Uterus (tissue), 4 donors: Measurements from ENCODE around the gene VIPR2. TPM values are rescaled to one million over a fixed set of nuclear protein-coding genes. Genes with fewer than 3 reads are reported as not detected.

Experiments
- DNase-seq, 2 donors: peaks; one replicate each; pipeline ENCODE4 v3.0.0-alpha.2; 2019 to 2020
- H3K27ac ChIP-seq, 2 donors: fragments of 200-600 bp; sonication (generic); 1 replicate in 1 of 2; 2 replicates in 1 of 2; pipeline ENCODE4 v1.5.1; 2016 to 2018
- H3K27me3 ChIP-seq, 2 donors: fragments of 200-600 bp; sonication (generic); one replicate each; pipeline ENCODE4 v1.5.1; 2018 to 2019; ENCODE audit warnings: control low read depth in 1 of 2
- H3K36me3 ChIP-seq, 2 donors: fragments of 200-600 bp; sonication (generic); one replicate each; pipeline ENCODE4 v1.5.1; 2019; ENCODE audit warnings: control low read depth in 1 of 2
- H3K4me1 ChIP-seq, 2 donors: fragments of 200-600 bp; sonication (generic); one replicate each; pipeline ENCODE4 v1.5.1; 2018 to 2019; ENCODE audit warnings: control low read depth in 1 of 2
- H3K4me3 ChIP-seq, 2 donors: fragments of 200-600 bp; sonication (generic); 1 replicate in 1 of 2; 2 replicates in 1 of 2; pipeline ENCODE4 v1.5.1; 2018 to 2019; ENCODE audit warnings: mild to moderate bottlenecking in 1 of 2
- H3K9me3 ChIP-seq, 2 donors: fragments of 200-600 bp; sonication (generic); one replicate each; pipeline ENCODE4 v1.5.1; 2019; ENCODE audit warnings: control low read depth in 1 of 2
- CTCF ChIP-seq, 4 experiments: fragments of 200-600 bp in 2 of 4; fragments of 450-650 bp in 2 of 4; sonication (generic) in 2 of 4; IDR thresholded peaks; one replicate each; pipeline ENCODE4 v1.5.1; 2016 to 2019; ENCODE audit warnings: antibody characterized with exemption in 4 of 4, mild to moderate bottlenecking in 2 of 4, moderate library complexity in 1 of 4
- POLR2A ChIP-seq, 2 donors: fragments of 450-650 bp; IDR thresholded peaks; one replicate each; pipeline ENCODE4 v1.6.1; 2016; ENCODE audit warnings: antibody characterized with exemption in 2 of 2, mild to moderate bottlenecking in 1 of 2, moderate library complexity in 1 of 2
- intact Hi-C: fragments of 100-400 bp; cut with DNase I; formaldehyde crosslinking; loops from one replicate; pipeline ENCODE4 v1.15.1; 2023; ENCODE audit warnings: low total_unique reads
- total RNA-seq, 4 donors: library from RNA; depleted of rRNA in 3 of 4; stranded (reverse); fragments of >200 nt in 3 of 4; gene quantifications; one replicate each; pipeline versions ENCODE4 v1.1.0 to v1.2.4, GENCODE V29; 2014 to 2023
- donor health status: DM: yes; HTN: yes; CAD: no.

The VIPR2 gene
- total RNA-seq, 4 donors from 2014 or later = 3.1 to 9.8 (median 4.5) TPM

DNA sequence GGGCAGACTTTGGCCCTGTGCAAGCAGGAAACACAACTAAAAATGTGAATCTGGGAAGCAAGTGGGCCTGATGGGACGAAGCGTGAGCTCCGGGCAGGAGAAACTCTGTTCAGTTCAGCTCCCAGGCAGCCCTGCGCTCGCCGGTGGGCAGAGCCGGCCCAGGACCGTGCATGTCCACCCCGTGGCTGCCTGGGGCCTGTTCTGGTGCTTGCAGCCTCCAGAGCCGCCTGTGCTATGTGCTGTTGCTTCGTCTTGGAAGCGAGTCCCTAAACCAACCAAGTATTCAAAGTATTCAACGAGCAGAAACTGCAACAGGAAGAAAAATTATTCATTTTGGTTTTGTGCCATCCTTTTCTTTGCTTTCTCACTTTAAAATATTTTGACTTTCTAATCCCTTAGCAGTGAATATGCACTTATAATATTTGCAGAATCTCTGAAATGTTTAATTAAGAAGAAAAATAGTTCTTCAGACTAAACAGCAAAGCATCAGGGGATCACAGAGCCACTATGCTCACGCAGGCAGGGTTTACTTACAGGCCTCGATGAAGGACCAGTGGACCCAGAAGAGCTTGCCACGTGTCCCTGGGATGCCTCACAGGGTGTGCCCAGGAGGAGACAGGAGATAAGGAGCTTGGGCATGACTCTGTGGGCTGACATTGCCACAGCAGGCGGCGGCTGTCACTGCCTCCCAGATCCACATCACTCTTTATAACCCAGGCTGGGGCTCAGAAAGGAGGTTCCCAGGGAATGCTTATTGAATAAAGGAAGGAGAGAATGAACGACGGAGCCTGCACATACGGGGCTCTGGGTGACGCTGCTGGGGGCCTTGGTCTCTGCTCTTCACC, 45.6 kb downstream of the VIPR2 start:
- peak; percentile 8 to 34 (median 17) for TF ChIP-seq CTCF (IDR thresholded peaks at IDR 0.05)
- TF ChIP-seq POLR2A (IDR thresholded peaks at IDR 0.05) = no peak
- H3K36me3 ChIP-seq = no peaks in the 10 kb centered on the region
- H3K4me1 ChIP-seq = peaks cover 0 to 4% of the 10 kb centered on the region in 2 donors
- intact Hi-C loops = no loop called here
- no peaks in the 10 kb centered on the region for H3K27me3 ChIP-seq
- no peak overlapping the region for H3K4me3 ChIP-seq
- H3K27ac ChIP-seq = peak overlapping the region; percentile 61 to 78
- DNase-seq = peak; percentile 57 to 59
- no peaks in the 10 kb centered on the region for H3K9me3 ChIP-seq

DNA sequence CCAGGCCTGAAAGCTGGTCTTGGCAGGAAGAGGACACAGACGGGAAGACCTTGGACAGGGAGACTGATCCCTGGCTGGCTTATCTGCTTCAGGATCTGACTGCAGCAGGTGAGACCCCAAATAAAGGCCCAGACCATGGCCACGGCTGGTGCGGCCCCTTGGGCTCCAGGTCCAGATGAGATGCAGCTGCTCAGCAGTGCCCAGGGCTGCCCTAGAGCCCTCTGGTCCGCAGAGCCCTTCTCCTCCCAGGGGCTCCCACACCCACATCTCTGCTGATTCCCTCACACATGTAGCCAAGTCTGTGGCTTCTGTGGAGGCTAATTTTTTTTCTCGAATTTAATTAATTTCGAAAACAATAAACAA, 46.3 kb downstream of the VIPR2 start:
- Histone ChIP-seq H3K27ac (peak overlapping the region; percentile 61 to 78), H3K4me3 (no peak overlapping the region), H3K27me3 (no peaks in the 10 kb centered on the region), H3K4me1 (peaks cover 0 to 4% of the 10 kb centered on the region in 2 donors), H3K9me3 (no peaks in the 10 kb centered on the region), H3K36me3 (no peaks in the 10 kb centered on the region)
- no peak for DNase-seq
- intact Hi-C loops = no loop called here
- TF ChIP-seq CTCF (IDR thresholded peaks at IDR 0.05) = no peak
- TF ChIP-seq POLR2A (IDR thresholded peaks at IDR 0.05) = no peak

DNA sequence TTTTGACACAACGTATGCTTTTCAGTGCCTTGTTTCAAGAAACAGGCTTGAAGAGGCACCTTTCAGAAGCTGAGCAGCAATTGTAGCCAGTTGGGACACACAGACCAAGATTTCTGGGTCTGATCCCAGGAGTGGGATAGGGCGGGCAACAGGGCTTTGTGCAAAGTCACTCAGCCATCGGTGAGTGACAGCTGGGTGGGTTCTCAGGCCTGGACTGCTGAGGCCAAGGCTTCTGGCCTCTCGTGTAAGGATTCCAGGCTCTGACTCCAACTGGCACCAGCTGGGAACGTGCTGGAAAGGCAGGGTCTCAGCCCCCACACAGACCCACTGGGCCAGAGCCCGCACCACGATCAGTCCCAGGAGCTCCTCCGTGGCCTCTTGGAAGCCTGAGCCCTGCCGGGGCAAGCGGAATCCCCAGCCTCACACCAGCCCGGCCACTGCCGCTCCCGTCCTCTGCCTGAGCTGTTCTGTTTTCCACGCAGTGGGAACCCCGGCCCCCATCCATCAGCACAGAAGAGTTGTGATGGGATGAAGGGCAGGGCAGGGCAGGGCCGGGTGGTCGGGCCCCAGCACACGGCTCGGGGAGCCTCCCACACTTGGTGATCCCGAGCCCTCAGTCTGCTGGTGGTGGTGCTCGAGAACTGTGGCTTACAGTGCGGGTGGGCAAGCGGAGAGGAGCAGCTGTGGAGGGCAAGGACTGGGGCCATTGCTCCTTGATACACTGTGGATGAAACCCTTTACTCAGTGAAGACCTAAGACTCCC, 46.8 kb downstream of the VIPR2 start:
- Histone ChIP-seq H3K4me1 (peaks cover 0 to 4% of the 10 kb centered on the region in 2 donors), H3K27me3 (no peaks in the 10 kb centered on the region), H3K4me3 (no peak overlapping the region), H3K36me3 (no peaks in the 10 kb centered on the region), H3K27ac (peak overlapping the region; percentile 61 to 78), H3K9me3 (no peaks in the 10 kb centered on the region)
- no peak for TF ChIP-seq POLR2A (IDR thresholded peaks at IDR 0.05)
- no peak for TF ChIP-seq CTCF (IDR thresholded peaks at IDR 0.05)
- no peak for DNase-seq
- intact Hi-C loops = no loop called here

- no peak for TF ChIP-seq POLR2A (IDR thresholded peaks at IDR 0.05)
- TF ChIP-seq CTCF (IDR thresholded peaks at IDR 0.05) = no peak
- intact Hi-C loops = no loop called here
- H3K36me3 ChIP-seq = no peaks in the 10 kb centered on the region
- H3K4me1 ChIP-seq = peaks cover 0 to 4% of the 10 kb centered on the region in 2 donors
- H3K27ac ChIP-seq = peak overlapping the region; percentile 61 to 78
- H3K27me3 ChIP-seq = no peaks in the 10 kb centered on the region
- no peak overlapping the region for H3K4me3 ChIP-seq
- H3K9me3 ChIP-seq = no peaks in the 10 kb centered on the region
- DNase-seq = no peak
Measured at GRCh38 chr7:159096736-159097581, 47.7 kb downstream of the VIPR2 start.
